GM12878 (cell line): Measurements from ENCODE around the gene CLCNKA. TPM values are rescaled to one million over a fixed set of nuclear protein-coding genes. Genes with fewer than 3 reads are reported as not detected.

Experiments
- FOS ChIP-seq: IDR thresholded peaks from 3 replicates; pipeline ENCODE4 v1.6.1; 2011; ENCODE audit warnings: borderline replicate concordance; ENCODE audit not compliant: insufficient read length; ENCODE audit errors: extremely low read depth
- HDAC6 ChIP-seq: fragments of 200-600 bp; sonication (generic); IDR thresholded peaks from one replicate; pipeline ENCODE4 v1.8.0; 2017; ENCODE audit warnings: antibody characterized with exemption; ENCODE audit not compliant: unreplicated experiment
- MTA2 ChIP-seq: fragments of 450-650 bp; IDR thresholded peaks from 2 replicates; pipeline ENCODE4 v1.6.1; 2016; ENCODE audit warnings: low read depth, mild to moderate bottlenecking, moderate library complexity
- POLR2AphosphoS5 ChIP-seq: IDR thresholded peaks from 2 replicates; pipeline ENCODE4 v1.6.1; 2011; ENCODE audit warnings: mild to moderate bottlenecking, low read length, inconsistent platforms
- SIN3A ChIP-seq: IDR thresholded peaks from 2 replicates; pipeline ENCODE4 v1.6.1; 2012; ENCODE audit warnings: low read depth, low read length, improper control_type of control experiment
- TBL1XR1 ChIP-seq: IDR thresholded peaks from 2 replicates; pipeline ENCODE4 v1.6.1; 2012; ENCODE audit warnings: low read depth, low read length, improper control_type of control experiment
- polyA plus RNA-seq, 11 experiments: library from polyadenylated mRNA; depleted of rRNA in 4 of 11; unstranded in 6 of 11; stranded (reverse) in 5 of 11; fragments of >200 nt; fragmentation: Nextera tagmentation in 4 of 11; fragmentation: Illumina TruSeq in 1 of 11; extraction: Ambion mirVana in 4 of 11; extraction: Trizol in 1 of 11; gene quantifications; 1 replicate in 1 of 11; 2 replicates in 10 of 11; pipeline versions ENCODE4 v1.2.1 to v1.2.3, GENCODE V29; 2011 to 2016; ENCODE audit warnings: inconsistent platforms in 2 of 11, missing spikeins in 2 of 11, low read depth in 1 of 11
- total RNA-seq, 4 experiments: library from RNA; depleted of rRNA in 3 of 4; stranded (reverse); fragments of >200 nt in 3 of 4; fragmentation: Illumina TruSeq in 1 of 4; extraction: Trizol in 1 of 4; gene quantifications; 2 replicates each; pipeline versions ENCODE4 v1.2.1 to v1.2.3, GENCODE V29; 2013 to 2021
- TF ChIP-seq, protein P1 (sequence below): fragments of 450-650 bp; IDR thresholded peaks from 2 replicates; pipeline ENCODE4 v1.6.1; 2017; ENCODE audit warnings: mild to moderate bottlenecking, low read depth, inconsistent platforms; ENCODE audit not compliant: poor library complexity, severe bottlenecking
- TF ChIP-seq, protein P2 (sequence below): IDR thresholded peaks from 2 replicates; pipeline ENCODE4 v1.6.1; 2012; ENCODE audit warnings: mild to moderate bottlenecking, low read depth, low read length
- TF ChIP-seq, protein P3 (sequence below): IDR thresholded peaks from 2 replicates; pipeline ENCODE4 v1.6.1; 2012; ENCODE audit warnings: low read depth, low read length, improper control_type of control experiment
- TF ChIP-seq, protein P4 (sequence below): IDR thresholded peaks from 2 replicates; pipeline ENCODE4 v1.6.1; 2011; ENCODE audit warnings: borderline replicate concordance, low read depth, mild to moderate bottlenecking, moderate library complexity, low read length; ENCODE audit not compliant: insufficient read depth, poor library complexity, severe bottlenecking

CLCNKA gene
- total and polyA plus RNA-seq, 10 of the 15 experiments (the other 5 are each of a cell fraction or from before 2014, with no cell fraction given): 0.02 to 0.15 (median 0.08) TPM; not detected in 6

DNA sequence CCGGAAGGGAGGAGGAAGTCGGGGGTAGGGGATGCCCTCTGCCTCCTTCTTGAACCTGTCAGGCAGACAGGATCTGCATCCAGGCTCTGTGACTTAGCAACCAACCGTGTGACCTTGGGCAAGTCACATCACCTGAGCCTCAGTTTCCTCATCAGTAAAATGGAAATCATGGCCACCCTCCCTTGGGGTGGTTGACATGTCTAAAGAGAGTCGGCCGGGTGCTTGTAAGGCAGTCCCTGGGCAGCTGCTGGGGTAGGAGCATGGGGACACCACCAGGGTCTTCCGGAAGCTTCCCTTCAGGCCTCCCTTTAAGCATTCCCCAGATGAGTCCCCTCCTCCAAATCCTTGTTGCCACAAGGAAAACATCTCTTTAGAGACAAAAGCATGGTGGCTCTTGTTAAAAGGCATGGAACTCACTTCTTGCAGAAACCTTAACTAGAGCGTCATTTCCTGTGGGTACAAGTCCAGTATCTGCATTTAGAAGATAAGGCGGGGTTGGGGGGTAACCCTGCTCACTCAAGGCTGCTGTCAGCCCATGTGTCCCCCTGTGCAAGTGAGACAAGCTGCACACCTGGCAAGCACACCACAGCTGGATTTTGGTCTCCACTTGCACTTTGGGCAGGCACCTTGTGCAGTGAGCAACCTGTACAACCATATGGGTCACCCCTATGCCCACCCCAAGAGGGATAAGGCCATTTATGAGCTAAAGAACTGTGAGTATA lies 32.1 kb downstream of the CLCNKA start (continued):
- TF ChIP-seq, protein P1, sequence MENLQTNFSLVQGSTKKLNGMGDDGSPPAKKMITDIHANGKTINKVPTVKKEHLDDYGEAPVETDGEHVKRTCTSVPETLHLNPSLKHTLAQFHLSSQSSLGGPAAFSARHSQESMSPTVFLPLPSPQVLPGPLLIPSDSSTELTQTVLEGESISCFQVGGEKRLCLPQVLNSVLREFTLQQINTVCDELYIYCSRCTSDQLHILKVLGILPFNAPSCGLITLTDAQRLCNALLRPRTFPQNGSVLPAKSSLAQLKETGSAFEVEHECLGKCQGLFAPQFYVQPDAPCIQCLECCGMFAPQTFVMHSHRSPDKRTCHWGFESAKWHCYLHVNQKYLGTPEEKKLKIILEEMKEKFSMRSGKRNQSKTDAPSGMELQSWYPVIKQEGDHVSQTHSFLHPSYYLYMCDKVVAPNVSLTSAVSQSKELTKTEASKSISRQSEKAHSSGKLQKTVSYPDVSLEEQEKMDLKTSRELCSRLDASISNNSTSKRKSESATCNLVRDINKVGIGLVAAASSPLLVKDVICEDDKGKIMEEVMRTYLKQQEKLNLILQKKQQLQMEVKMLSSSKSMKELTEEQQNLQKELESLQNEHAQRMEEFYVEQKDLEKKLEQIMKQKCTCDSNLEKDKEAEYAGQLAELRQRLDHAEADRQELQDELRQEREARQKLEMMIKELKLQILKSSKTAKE: no peak
- TF ChIP-seq TBL1XR1 (no peak), FOS (no peak), HDAC6 (no peak), SIN3A (no peak), MTA2 (no peak), POLR2AphosphoS5 (no peak)
- TF ChIP-seq, protein P2, sequence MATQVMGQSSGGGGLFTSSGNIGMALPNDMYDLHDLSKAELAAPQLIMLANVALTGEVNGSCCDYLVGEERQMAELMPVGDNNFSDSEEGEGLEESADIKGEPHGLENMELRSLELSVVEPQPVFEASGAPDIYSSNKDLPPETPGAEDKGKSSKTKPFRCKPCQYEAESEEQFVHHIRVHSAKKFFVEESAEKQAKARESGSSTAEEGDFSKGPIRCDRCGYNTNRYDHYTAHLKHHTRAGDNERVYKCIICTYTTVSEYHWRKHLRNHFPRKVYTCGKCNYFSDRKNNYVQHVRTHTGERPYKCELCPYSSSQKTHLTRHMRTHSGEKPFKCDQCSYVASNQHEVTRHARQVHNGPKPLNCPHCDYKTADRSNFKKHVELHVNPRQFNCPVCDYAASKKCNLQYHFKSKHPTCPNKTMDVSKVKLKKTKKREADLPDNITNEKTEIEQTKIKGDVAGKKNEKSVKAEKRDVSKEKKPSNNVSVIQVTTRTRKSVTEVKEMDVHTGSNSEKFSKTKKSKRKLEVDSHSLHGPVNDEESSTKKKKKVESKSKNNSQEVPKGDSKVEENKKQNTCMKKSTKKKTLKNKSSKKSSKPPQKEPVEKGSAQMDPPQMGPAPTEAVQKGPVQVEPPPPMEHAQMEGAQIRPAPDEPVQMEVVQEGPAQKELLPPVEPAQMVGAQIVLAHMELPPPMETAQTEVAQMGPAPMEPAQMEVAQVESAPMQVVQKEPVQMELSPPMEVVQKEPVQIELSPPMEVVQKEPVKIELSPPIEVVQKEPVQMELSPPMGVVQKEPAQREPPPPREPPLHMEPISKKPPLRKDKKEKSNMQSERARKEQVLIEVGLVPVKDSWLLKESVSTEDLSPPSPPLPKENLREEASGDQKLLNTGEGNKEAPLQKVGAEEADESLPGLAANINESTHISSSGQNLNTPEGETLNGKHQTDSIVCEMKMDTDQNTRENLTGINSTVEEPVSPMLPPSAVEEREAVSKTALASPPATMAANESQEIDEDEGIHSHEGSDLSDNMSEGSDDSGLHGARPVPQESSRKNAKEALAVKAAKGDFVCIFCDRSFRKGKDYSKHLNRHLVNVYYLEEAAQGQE: no peak
- TF ChIP-seq, protein P3, sequence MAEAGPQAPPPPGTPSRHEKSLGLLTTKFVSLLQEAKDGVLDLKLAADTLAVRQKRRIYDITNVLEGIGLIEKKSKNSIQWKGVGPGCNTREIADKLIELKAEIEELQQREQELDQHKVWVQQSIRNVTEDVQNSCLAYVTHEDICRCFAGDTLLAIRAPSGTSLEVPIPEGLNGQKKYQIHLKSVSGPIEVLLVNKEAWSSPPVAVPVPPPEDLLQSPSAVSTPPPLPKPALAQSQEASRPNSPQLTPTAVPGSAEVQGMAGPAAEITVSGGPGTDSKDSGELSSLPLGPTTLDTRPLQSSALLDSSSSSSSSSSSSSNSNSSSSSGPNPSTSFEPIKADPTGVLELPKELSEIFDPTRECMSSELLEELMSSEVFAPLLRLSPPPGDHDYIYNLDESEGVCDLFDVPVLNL: no peak
- TF ChIP-seq, protein P4, sequence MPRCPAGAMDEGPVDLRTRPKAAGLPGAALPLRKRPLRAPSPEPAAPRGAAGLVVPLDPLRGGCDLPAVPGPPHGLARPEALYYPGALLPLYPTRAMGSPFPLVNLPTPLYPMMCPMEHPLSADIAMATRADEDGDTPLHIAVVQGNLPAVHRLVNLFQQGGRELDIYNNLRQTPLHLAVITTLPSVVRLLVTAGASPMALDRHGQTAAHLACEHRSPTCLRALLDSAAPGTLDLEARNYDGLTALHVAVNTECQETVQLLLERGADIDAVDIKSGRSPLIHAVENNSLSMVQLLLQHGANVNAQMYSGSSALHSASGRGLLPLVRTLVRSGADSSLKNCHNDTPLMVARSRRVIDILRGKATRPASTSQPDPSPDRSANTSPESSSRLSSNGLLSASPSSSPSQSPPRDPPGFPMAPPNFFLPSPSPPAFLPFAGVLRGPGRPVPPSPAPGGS: no peak
